Stimulated activated naive CD8-positive, alpha-beta T cell treated with anti-CD3 and anti-CD28 coated beads, Interleukin-15, Interleukin-2, amounts not matched to agents 100 U/mL and 50 U/mL, for 24 hours (primary cell): ENCODE measurements around the gene MDM2.
"Not testable (repeated sequence)": the region's sequence is repeated elsewhere in the genome, so short reads cannot be mapped to it uniquely, and the experiment has no call there.

Experiments
- ATAC-seq: fragments of 150-1000 bp; cut with Tn5 transposase; one replicate; pipeline ENCODE4 v1.10.0; 2021
- DNase-seq: peaks from one replicate; pipeline ENCODE4 v3.0.0; 2021

Gene MDM2

DNA sequence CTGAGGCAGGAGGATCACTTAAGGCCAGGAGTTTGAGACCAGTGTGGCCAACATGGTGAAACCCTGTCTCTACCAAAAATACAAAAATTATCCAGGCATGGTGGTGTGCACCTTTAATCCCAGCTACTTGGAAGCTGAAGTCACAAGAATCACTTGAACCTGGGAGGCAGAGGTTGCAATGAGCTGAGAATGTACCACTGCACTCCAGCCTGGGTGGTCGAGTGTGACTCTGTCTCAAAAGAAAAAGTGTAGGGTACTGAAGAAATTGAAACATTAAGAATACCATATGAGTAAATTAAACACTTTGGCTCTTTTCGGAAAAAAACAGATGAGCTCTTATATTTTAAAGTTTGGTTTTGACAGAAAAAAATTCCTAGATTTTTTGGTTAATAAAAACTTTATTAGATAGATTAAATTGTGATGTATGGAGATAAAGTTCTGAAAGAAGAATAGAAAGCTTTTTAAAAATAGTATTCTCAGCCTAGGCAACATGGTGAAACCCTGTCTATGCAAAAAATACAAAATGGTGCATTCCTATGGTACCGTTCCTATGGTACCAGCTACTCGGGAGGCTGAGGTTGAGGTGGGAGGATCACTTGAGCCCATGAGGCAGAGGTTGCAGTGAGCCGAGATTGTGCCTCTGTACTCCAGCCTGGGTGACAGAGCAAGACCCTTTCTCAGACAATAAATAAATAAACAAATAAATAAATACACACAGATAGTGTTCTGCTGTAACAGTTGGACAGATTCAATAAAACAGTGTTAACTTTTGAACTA is 20.1 kb downstream of the MDM2 start:
- ATAC-seq (no peak), DNase-seq (no peak)

DNA sequence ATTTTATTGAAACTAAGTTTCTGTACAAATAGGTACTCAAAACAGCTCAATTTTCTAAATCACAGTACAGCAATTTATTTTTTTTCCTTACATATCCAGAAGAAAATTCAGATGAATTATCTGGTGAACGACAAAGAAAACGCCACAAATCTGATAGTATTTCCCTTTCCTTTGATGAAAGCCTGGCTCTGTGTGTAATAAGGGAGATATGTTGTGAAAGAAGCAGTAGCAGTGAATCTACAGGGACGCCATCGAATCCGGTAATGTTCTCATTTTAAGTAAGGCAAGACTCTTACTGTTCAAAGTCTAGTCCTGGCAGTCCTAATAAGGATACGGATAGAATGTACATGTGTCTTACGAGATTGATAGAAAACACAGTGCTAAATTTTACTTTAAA is 20.7 kb downstream of the MDM2 start:
- no peak for ATAC-seq
- no peak for DNase-seq

DNA sequence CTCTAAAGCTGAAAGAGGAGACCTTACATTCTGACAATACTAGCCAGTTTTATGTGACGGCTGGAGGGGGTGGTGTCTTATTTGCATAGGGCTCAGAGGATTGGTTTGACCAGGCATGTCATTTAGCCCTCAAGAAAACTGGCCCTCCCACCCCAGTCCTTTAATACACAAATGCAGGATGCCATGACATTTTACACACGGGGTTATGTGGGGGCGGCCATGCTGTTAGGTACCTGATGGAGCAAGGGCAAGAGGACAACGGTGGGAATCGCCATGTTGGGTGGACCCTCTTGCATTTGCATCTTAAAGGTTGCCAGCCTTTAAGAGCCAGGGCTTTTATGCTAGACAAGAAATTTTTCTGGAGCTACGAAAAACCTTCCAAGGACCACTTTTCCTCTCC is 23.3 kb downstream of the MDM2 start:
- ATAC-seq (no peak), DNase-seq (no peak)

DNA sequence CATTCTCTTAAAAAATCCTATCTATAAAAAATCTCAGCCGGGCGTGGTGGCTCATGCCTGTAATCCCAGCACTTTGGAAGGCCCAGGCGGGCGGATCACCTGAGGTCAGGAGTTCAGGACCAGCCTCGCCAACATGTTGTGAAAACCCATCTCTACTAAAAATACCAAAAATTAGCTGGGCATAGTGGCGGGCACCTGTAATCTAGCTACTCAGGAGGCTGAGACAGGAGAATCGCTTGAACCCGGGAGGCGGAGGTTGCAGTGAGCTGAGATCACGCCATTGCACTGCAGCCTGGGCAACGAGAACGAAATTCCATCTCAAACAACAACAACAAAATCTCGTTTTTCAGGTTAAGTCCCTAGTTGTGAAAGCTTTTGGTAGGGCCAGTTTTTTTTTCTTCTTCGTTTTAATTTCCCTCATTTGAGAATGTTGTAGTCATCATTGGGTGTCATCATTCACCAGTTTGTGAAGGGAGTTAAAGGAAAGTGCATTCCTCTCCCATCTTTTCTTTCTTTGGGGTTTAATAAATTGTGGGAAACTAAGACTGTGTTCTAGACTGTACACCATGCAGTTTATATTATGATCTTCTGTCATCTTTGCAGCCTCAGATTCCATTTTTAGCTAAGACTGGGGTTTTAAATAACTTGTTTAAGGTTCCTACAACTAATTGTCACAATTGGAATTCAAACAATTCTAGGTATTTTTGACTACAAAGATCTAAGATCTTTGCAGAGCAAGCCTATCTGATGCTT is 23.9 kb downstream of the MDM2 start:
- no peak for DNase-seq
- ATAC-seq = no peak

DNA sequence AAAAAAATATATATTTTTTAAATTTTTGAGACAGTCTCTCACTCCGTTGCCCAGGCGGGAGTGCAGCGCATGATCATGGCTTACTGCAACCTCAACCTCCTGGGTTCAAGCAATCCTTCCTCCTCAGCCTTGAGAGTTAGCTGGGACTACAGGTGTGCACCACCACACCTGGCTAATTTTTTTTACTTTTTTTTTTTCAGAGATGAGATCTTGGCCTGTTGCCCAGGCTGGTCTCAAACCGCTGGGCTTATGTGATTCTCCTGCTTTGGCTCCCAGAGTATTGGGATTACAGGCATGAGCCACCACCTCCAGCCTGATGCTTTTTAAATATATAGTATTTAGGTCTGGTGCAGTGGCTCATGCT is 24.5 kb downstream of the MDM2 start:
- DNase-seq (no peak), ATAC-seq (no peak)

DNA sequence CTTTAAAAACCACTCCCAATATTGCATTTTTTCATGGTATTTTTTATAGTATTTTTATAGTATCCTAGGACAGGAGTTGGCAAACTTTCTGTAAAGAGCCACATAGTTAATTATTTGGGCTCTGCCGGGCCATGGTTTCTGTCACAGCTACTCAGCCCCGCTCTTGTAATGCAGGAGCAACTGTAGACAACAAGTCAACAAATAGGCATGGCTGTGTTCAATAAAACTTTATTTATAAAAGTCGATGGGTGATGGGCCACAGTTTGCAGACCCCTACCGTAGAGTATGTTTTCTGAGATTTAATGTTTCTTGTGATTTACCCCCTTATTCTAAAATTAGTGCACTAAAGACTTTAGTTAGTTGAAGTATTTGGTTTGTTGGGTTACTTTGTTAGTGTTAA is 25.5 kb downstream of the MDM2 start:
- DNase-seq = no peak
- ATAC-seq = no peak

DNA sequence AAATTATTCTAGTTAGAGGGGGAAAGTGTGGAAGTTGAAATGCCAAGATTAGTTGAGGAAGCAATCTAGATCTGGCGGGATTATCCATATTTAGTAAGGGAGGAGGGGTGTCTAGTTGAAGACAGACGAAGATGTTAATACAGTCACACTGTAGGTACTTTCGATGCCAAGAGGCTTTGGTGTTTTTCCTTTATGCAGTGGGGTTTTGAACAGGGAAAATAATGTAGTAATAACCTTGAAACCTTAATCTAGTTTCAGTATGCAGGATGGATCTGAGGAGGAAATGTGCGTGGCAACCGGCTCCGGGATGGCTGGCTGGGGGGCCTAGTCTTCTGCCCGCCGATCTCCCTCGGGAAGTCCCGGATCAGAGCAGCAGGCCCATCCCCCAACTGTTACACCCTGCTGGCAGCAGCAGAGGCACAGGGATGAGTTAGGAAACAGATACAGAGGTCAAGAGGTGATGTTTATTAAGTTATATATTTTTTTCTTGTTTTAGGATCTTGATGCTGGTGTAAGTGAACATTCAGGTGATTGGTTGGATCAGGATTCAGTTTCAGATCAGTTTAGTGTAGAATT is 27.4 kb downstream of the MDM2 start:
- DNase-seq = no peak
- ATAC-seq = no peak

DNA sequence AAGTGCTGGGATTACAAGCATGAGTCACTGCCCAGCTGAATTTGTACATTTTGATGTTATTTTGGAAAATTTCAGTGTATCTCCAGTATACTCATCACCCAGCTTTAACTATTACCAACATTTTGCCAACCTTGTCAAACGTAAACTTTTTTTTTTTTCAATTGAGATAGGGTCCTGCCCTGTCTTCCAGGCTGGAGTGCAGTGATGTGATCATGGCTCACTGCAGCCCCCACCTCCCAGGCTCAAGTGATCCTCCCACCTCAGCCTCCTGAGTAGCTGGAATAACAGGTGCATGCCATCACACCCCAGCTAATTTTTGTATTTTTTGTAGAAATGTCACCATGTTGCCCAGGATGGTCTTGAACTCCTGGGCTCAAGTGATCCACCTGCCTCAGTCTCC is 29.2 kb downstream of the MDM2 start:
- no peak for DNase-seq
- ATAC-seq = no peak

DNA sequence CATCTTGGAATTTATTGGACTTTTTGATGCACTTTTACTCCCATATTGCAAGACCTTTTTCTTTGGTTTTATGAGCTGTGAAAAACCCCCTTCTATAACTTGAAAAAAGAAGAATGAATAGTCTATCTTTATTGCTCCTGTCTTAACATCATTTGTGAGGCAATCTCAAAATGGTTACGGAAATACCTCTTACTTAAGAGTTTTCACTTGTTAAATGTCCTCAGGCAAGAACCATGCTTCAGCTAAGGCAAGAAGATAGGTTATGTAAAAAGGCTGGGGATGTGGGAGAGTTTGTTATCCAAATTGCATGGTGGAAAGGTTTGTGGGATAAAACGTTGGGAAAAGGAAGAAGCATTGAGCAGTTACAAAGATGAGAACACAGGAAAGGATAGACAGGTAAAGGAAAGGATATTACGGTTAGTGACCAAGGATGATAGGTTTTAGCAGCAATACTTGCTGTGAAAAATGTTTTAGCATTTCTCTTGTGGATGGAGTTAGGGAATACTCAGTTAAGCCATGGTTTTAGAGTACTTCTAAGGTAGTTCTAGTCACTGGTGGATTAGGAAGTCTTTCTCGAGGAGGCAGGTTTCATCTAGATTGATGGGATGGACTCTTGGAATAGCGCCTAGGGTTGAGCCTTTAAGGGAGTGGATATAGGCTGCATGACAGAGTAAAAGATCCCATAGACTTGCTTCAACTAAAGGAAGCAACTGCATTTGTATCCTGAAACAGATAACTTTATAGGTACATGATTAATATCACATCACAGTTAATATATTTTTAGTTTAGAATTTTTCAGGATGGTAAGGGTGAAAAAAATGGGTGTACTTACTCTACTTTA is 30.3 kb downstream of the MDM2 start:
- DNase-seq = no peak

DNA sequence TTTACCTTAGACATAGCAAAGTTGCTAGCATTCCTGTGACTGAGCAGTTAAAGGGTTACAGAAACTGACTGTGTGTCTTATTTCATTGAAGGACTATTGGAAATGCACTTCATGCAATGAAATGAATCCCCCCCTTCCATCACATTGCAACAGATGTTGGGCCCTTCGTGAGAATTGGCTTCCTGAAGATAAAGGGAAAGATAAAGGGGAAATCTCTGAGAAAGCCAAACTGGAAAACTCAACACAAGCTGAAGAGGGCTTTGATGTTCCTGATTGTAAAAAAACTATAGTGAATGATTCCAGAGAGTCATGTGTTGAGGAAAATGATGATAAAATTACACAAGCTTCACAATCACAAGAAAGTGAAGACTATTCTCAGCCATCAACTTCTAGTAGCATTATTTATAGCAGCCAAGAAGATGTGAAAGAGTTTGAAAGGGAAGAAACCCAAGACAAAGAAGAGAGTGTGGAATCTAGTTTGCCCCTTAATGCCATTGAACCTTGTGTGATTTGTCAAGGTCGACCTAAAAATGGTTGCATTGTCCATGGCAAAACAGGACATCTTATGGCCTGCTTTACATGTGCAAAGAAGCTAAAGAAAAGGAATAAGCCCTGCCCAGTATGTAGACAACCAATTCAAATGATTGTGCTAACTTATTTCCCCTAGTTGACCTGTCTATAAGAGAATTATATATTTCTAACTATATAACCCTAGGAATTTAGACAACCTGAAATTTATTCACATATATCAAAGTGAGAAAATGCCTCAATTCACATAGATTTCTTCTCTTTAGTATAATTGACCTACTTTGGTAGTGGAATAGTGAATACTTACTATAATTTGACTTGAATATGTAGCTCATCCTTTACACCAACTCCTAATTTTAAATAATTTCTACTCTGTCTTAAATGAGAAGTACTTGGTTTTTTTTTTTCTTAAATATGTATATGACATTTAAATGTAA is 31.5 kb downstream of the MDM2 start:
- ATAC-seq (no peak), DNase-seq (no peak)

More for the DNA sequence above, 30.3 kb downstream of the MDM2 start:
- no peak for ATAC-seq

DNA sequence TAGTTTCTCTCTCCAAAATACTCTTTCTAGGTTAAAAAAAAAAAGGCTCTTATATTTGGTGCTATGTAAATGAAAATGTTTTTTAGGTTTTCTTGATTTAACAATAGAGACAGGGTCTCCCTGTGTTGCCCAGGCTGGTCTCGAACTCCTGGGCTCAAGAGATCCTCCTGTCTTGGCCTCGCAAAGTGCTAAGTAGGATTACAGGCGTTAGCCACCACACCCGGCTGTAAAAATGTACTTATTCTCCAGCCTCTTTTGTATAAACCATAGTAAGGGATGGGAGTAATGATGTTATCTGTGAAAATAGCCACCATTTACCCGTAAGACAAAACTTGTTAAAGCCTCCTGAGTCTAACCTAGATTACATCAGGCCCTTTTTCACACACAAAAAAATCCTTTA is 33.2 kb downstream of the MDM2 start:
- not testable (repeated sequence) for DNase-seq, ATAC-seq

DNA sequence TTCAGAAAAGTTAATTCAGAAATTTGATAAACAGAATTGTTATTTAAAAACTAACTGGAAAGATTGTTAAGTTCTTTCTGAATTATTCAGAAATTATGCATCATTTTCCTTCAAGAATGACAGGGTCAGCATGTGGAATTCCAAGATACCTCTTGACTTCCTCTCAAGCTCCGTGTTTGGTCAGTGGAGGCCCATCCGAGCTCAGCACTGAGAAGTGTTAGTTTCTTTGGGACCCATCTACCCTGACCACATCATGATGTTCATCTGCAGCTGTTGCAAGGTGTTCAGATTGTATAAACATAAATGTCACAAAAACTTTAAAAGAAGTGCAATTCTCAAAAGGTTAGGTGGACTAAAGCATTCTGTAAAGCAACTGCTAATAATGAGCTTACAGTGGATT is 33.7 kb downstream of the MDM2 start:
- ATAC-seq = no peak
- no peak for DNase-seq

DNA sequence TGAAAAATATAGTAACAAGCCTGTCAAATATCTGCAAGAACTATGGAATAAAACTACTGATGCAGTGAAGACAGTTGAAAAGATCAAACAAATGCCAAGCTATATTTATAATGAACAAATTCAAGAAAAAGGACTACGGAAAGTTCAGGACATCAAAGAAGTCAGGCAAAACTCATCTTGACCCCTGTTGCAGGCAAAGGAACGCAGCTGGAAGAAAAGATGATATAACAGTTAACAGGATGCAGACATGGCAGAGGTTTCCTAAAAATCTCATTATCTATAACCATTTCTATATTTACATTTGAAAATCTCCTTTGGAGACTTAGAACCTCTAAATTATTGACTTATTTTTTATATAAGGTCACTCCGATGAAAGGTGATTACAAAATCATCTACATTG is 34.1 kb downstream of the MDM2 start:
- DNase-seq (no peak), ATAC-seq (no peak)

DNA sequence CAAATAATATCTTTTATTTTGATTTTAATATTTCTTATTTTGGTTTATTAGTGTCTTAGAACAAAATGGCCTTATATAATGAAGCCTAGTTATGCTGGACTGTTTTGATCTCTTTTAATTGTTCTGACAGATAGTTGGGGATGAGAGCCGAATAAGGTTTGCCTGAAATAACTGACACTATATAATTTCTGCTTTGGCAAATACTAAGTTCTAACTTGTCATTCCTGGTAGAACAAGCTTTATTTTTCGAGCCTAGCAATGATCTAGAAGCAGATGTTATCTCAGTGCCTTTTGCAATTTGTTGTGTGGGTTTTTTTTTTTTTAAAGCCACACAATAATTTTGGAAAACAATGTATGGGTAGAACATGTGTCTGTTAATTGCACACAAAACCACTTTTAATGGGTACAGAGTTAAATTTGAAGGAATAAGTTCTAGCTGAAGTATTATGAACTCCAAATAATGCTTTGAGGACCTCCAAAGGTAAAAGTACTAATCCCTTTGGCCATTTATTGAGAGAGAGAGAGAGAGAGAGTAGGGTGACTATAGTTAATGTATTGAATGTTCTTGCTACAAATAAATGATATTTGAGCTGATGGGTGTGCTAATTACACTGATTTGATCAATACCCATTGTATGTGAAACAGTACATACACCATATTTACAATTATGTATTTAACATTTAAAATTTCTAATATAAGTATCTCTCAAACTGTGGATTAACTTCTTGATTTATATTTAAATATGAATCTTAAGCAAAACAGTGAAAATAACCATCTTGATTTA is 35.0 kb downstream of the MDM2 start:
- ATAC-seq (no peak), DNase-seq (no peak)

DNA sequence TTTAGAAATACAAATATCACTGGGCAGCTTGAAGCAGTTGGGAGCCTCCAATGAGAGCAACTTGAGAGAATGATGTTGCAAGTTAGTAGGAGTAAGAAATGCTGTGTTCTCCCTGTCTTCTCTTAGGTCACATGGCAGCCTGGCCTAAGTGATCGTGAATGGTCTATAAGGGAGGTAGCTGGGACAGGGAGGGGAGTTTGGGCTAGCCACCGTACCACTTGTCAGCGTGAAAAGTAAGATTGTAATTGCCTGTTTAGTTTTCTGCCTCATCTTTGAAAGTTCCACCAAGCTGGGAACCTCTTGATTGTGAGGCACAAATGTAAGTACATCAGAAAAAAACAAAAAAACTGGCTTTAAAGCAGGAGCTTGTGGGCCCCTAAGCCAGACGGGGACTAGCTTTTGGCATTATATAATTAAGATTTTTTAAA is 36.4 kb downstream of the MDM2 start:
- ATAC-seq = no peak

DNA sequence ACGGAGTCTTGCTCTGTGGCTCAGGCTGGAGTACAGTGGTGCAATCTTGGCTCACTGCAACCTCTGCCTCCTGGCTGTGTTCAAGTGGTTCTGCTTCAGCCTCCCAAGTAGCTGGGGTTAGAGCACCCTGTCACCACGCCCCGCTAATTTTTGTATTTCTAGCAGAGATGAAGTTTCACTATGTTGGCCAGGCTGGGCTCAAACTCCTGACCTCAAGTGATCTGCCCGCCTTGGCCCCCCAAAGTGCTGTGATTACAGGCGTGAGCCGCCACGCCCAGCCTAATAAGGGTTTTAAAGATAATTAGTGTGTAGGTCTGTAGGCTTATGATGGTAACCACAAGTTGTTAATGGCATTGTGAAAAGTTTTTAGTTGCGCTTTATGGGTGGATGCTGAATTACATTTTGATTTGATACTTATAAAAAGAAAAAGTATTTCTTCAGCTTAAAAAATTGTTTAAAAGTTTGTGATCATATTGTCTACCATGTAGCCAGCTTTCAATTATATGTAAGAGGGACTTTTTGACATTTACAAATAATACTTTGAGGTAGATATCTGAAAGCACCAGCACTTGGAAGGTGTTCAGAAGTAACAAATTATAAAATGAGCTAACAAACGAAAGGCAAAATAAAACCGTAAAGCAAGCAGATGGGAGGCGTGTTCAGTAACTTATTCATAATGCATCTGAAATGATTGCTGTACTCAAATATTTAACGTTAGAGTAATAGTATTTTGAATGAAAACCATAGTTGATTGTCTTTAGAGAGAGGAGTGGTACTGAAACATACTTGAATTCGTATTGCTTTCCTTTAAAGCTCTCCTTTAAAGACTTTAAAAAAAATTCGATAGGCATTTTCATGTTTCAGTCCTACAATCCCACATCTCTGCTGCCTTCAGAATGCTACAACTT is 37.1 kb downstream of the MDM2 start:
- DNase-seq (no peak), ATAC-seq (no peak)

More for the DNA sequence above, 36.4 kb downstream of the MDM2 start:
- no peak for DNase-seq

DNA sequence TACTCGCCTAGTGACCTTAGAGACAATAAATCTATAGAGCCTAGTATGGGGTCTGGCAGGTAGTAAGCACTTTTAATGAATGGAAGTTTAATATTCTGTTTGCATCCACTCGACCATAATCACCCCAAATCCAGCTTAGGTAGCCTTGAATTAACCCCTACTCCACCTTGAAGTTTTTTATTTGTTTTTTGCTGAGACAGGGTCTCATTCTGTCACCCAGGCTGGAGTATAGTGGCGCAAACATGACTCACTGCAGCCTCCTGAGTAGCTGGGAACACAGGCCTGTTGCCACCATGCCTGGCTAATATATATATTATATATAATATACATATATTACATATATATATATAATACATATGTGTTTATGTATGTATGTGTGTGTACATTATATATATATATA is 38.8 kb downstream of the MDM2 start:
- DNase-seq (no peak), ATAC-seq (no peak)

DNA sequence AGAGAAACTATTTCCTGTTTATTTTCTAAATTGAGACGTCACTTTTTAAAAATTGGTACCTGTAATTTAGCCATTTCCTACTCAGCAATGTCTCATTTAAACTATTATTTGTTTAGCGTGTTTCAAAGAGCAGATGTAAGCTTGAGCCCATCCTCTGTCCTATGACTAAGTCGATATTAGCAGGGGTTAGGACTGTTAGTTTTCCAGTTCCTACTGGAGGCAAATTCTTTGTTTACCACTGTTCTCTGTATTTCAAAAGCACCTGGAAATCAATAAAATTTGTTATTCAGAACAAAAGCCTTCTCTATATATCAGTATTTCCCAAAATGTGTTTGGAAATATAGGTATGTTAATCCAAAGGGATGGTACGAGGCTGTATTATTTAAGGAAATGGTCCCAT is 42.4 kb downstream of the MDM2 start:
- ATAC-seq (no peak), DNase-seq (no peak)

DNA sequence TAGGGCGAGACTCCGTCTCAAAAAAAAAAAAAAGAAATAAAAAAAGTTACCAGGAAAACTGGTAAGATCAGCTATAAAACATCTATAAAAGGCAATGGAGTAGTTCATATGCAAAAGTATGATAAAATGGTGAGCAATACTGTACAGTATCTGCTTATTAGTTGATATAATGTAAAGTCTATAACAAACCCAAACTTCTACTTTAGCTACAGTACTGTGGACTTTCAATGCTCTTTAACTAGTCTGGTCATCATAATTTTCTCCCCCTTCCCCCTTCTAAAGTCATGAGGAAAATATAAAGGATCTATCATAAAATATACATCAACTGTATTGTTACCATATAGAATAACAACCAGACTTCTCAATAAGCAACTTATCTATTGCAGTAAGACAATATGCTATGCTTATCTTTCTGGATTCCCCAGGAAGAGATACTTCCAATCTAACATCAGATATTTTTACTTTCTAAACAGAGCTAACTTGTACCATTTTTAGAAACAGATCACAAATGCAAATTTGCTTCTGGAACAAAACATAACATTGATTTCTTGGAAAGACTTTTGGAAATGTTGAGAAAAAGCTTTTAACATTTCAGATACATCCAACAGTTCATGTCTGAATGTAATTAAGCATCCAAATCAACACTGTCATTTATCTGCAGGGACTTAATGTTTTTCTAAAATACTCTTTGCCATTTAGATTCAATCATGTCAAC is 43.8 kb downstream of the MDM2 start:
- ATAC-seq = no peak
- no peak for DNase-seq
